ENCODE measurements around the gene AKAP8L. TPM values are rescaled to one million over a fixed set of nuclear protein-coding genes. Genes with fewer than 3 reads are reported as not detected.

Gene AKAP8L
- total and polyA plus RNA-seq, 10 of the 15 experiments (the other 5 are each of a cell fraction or from before 2014, with no cell fraction given): 0.66 to 64.3 (median 40.0) TPM

- TF ChIP-seq SKIL (IDR thresholded peaks at IDR 0.05; ENCODE audit: low read depth, poor library complexity, severe bottlenecking): no peak
- TF ChIP-seq ZNF24 (IDR thresholded peaks at IDR 0.05): peak; percentile 29; the same call in 1 of the 2 replicates
- TF ChIP-seq JUND (IDR thresholded peaks at IDR 0.05; ENCODE audit: low read depth, low read length): no peak
- TF ChIP-seq RCOR1 (conservative IDR thresholded peaks at IDR 0.05; ENCODE audit: low read depth, low read length): no peak
- TF ChIP-seq NFIC (IDR thresholded peaks at IDR 0.05; ENCODE audit: low read depth, low read length): no peak
- TF ChIP-seq KDM1A (IDR thresholded peaks at IDR 0.05; ENCODE audit: borderline replicate concordance): no peak
- TF ChIP-seq BACH1 (IDR thresholded peaks at IDR 0.05; ENCODE audit: borderline replicate concordance): peak; percentile 71
- TF ChIP-seq MLLT1 (IDR thresholded peaks at IDR 0.05): no peak
- TF ChIP-seq, protein P1, sequence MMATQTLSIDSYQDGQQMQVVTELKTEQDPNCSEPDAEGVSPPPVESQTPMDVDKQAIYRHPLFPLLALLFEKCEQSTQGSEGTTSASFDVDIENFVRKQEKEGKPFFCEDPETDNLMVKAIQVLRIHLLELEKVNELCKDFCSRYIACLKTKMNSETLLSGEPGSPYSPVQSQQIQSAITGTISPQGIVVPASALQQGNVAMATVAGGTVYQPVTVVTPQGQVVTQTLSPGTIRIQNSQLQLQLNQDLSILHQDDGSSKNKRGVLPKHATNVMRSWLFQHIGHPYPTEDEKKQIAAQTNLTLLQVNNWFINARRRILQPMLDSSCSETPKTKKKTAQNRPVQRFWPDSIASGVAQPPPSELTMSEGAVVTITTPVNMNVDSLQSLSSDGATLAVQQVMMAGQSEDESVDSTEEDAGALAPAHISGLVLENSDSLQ (IDR thresholded peaks at IDR 0.05): no peak
- no peak for TF ChIP-seq RFX5 (IDR thresholded peaks at IDR 0.05; ENCODE audit: low read depth, low read length)
- TF ChIP-seq SPI1 (IDR thresholded peaks at IDR 0.05; ENCODE audit: borderline replicate concordance, insufficient read depth, low read depth, low read length): no peak
- TF ChIP-seq NR2C2 (IDR thresholded peaks at IDR 0.05; ENCODE audit: borderline replicate concordance, control insufficient read depth, insufficient read length, low read depth): no peak
- no peak for TF ChIP-seq SP1 (IDR thresholded peaks at IDR 0.05; ENCODE audit: low read depth, low read length)
- peak; percentile 2; the same call in 1 of the 2 replicates for TF ChIP-seq TAF1 (IDR thresholded peaks at IDR 0.05; ENCODE audit: borderline replicate concordance, low read depth, low read length)
- no peak for TF ChIP-seq CREM (IDR thresholded peaks at IDR 0.05; ENCODE audit: low read depth)
- TF ChIP-seq ZNF207 (IDR thresholded peaks at IDR 0.05; ENCODE audit: borderline replicate concordance): no peak
- no peak for TF ChIP-seq TCF7 (IDR thresholded peaks at IDR 0.05; ENCODE audit: borderline replicate concordance)
- TF ChIP-seq IKZF1 (conservative IDR thresholded peaks at IDR 0.05): peak; percentile 52; the same call in 1 of the 2 replicates
- TF ChIP-seq SREBF2 (IDR thresholded peaks at IDR 0.05; ENCODE audit: low read length): no peak
- TF ChIP-seq CBX5 (IDR thresholded peaks at IDR 0.05; ENCODE audit: low read depth): no peak
- no peak for TF ChIP-seq MYC (IDR thresholded peaks at IDR 0.05; ENCODE audit: insufficient read depth, insufficient read length, insufficient replicate concordance, low read length, severe bottlenecking)
- no peak for TF ChIP-seq SUPT20H (IDR thresholded peaks at IDR 0.05; ENCODE audit: borderline replicate concordance, control insufficient read depth, low read depth, low read length)
- TF ChIP-seq ZNF384 (IDR thresholded peaks at IDR 0.05; ENCODE audit: borderline replicate concordance, low read depth, low read length): no peak
- no peak for TF ChIP-seq E2F4 (IDR thresholded peaks at IDR 0.05; ENCODE audit: low read depth, low read length)
- no peak for TF ChIP-seq KLF5 (IDR thresholded peaks at IDR 0.05; ENCODE audit: partially characterized antibody)
These were observed 87.1 kb downstream of the AKAP8L start (continued) for GRCh38 chr19:15331419-15332310.
